ENCODE data around the gene ECHDC3. TPM values are rescaled to one million over a fixed set of nuclear protein-coding genes. Genes with fewer than 3 reads are reported as not detected.
A peak's percentile ranks its signal among the peaks of the same experiment; 100 is the strongest.

Gene ECHDC3
- total RNA-seq, 1 donor from 2014 or later = 17.8 TPM

GRCh38 chr10:11754173-11754572 lies 12.0 kb downstream of the ECHDC3 start:
- ATAC-seq = no peak

DNA sequence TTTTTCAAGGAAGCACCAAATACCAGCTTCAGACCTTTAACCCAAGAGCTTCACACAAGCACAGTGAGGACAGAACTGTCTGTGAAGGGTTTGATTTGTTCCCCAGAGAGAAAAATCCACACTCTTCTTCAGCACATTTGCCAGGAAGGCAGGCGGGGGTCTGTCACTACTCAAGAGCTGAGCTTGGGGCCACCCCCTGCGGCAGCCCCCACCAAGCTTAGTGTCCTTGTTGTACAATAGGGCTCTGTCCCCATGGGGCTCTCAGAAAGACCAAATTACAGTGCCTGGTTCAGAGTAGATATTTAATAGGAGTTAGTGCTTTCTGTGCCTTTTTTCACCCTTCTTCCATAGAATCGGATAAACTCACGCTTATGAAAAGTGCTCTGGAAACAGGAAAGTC lies 12.4 kb downstream of the ECHDC3 start:
- ATAC-seq = no peak

DNA sequence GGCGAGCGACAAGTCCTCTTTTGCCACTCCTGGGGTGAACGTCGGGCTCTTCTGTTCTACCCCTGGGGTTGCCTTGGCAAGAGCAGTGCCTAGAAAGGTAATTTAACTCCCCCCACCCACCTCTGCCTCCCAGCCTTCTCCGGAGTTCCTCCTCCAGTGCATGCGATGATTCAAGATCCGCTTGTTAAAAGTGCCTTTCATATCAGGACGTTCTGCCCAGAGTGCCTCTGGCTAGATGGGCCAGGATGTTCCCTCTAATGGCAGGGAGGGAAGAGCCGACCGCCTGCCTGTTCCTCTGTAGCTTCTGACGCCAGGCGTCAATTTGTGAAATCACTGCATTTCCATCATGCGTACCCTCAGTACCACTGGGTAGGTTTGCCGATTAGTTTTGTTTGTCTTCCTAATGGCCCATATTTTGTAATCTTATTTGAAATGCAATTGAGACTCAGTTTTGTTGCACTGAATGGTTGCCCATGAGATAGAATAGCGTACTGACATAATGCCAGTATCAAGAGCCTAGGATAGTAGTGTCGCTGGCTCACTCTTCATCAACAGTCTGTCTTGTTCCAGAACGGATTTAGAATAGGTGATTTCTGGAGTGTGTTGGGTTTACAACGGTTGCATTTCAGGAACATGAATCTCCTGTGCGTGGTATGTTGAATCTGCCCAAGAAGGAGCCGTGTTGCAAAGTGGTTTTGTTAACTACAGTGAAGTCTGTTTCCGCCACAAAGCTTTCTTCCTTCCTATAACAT lies 13.5 kb downstream of the ECHDC3 start:
- no peak for ATAC-seq

- no peak for ATAC-seq
These were observed 14.7 kb downstream of the ECHDC3 start for GRCh38 chr10:11756766-11757315.

GRCh38 chr10:11757454-11757820 lies 15.3 kb downstream of the ECHDC3 start:
- peak; percentile 75 for ATAC-seq

DNA sequence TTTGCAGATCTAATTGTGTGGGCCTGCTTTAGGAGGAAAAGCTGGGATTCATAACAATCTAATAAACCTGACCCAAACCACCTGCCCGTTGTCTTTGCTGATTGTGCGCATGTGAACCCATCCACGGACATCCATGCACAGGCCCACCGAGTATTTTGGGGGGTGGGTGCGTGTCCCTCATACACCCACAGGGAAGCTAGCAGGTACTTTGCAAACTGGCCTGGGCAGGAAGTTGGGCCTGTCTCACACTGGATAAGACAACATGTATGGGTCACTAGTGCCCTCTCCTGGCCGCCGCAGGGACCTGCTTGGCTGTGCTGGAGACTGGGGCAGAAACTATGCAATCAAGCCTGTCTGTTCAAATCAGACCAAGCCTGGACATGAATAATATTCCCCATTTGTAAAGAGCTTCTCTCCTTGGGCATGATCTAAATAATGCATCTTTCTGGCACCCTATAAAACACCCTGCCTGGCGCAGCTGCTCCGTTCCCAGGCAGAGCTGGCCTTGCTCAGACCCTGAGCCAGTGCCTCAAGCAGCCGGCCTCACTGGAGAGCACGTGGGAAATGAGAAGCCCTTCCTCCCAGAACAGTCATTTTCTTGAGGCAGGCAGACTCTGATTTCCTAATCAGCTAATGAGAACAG lies 15.8 kb downstream of the ECHDC3 start:
- ATAC-seq = peak; percentile 96

- peak; percentile 39 for ATAC-seq
These were observed 16.5 kb downstream of the ECHDC3 start for GRCh38 chr10:11758527-11759236.

- ATAC-seq = no peak
These were observed 17.2 kb downstream of the ECHDC3 start for GRCh38 chr10:11759347-11759746.

DNA sequence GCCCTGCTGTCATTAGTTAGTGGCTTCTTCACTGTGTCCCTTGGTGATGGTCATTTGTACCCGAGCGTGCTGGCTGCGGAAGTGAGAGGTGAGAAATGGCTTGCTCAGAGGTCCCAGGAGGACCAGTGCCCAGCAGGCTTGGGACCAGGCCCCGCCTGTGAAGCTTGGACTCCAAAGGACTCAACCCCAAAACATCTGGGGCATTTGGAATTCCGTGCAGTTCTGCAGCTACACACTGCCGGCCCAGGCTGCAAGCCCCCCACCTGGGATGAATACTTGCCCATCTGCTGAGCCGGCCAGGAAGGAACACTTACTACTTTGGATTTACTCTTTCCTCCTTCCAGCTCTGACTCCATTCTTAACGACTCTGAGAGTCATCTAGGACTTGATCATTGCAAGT lies 18.0 kb downstream of the ECHDC3 start:
- no peak for ATAC-seq

- ATAC-seq = no peak
These were observed 18.7 kb downstream of the ECHDC3 start for GRCh38 chr10:11760861-11761260.

GRCh38 chr10:11761431-11761830 lies 19.2 kb downstream of the ECHDC3 start:
- ATAC-seq = no peak

DNA sequence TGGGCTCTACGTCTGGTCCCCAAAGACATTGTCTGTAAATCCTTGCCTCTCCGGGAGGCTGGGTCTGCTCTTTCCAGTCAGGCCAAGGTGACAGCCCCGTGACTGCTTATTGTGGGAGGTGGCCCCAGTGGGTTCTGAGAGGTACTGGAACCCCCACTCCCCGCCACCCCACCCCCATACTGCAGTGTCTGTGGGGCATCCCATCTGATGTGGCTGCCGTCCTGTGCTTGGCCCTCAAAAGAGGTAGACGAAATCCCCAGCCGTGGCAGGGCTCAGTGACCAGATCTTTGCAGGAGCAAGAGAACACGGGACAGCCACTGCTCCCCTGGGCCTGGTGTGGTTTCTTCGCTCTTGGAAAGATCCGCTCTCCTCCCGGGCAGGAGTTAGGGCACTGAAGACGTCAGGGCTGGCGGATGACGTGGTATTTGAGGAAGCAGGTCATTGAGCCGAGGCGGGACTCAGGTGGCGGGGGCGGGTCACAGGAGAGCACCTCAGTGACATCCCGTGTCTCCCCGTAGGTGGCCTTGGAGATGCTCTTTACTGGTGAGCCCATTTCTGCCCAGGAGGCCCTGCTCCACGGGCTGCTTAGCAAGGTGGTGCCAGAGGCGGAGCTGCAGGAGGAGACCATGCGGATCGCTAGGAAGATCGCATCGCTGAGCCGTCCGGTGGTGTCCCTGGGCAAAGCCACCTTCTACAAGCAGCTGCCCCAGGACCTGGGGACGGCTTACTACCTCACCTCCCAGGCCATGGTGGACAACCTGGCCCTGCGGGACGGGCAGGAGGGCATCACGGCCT lies 20.7 kb downstream of the ECHDC3 start:
- ATAC-seq = no peak

- no peak for ATAC-seq
These were observed 21.3 kb downstream of the ECHDC3 start for GRCh38 chr10:11763501-11763861.

- no peak for ATAC-seq
These were observed 23.0 kb downstream of the ECHDC3 start for GRCh38 chr10:11765141-11765540.

GRCh38 chr10:11772575-11773288 lies 30.6 kb downstream of the ECHDC3 start:
- no peak for ATAC-seq

GRCh38 chr10:11773761-11774441 lies 31.7 kb downstream of the ECHDC3 start:
- ATAC-seq = no peak

DNA sequence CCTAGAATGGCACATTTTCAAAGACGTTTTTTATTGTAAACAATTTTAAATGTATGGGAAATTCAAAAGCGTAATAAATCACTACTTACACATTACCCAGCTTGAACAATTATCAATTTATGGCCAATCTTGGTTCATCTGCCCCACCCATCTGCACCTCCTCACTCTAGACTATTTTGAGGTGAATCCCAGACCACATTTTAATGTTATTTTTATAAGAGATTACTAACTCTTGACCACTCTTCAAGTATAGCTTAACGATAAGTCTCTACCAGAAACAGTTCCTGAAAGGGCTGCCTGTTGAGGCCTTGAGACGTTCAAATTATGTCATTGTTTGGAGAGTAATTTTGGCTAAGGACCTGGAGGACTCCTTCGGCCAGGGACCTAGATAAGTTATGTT lies 33.2 kb downstream of the ECHDC3 start:
- ATAC-seq = no peak

DNA sequence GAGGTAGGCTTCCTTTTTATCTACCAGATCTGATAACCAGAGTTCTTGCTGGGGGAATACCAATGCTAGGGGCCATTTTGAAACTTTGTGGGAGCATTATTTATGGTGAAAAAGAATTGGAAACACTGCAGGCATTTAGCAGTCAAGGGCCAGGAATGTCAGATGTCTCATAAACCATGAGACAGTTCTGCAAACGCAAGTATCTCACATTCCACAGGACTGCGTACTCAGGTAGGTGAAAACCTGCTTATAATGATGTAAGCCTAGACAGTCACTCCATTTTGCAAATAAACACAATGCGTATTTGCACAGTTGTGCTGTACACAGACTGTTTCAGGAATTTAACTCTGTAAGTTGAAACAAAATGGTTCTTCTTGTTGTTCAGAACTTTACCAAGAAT lies 33.9 kb downstream of the ECHDC3 start:
- ATAC-seq = no peak

- ATAC-seq = no peak
These were observed 38.9 kb downstream of the ECHDC3 start for GRCh38 chr10:11781114-11781513.

DNA sequence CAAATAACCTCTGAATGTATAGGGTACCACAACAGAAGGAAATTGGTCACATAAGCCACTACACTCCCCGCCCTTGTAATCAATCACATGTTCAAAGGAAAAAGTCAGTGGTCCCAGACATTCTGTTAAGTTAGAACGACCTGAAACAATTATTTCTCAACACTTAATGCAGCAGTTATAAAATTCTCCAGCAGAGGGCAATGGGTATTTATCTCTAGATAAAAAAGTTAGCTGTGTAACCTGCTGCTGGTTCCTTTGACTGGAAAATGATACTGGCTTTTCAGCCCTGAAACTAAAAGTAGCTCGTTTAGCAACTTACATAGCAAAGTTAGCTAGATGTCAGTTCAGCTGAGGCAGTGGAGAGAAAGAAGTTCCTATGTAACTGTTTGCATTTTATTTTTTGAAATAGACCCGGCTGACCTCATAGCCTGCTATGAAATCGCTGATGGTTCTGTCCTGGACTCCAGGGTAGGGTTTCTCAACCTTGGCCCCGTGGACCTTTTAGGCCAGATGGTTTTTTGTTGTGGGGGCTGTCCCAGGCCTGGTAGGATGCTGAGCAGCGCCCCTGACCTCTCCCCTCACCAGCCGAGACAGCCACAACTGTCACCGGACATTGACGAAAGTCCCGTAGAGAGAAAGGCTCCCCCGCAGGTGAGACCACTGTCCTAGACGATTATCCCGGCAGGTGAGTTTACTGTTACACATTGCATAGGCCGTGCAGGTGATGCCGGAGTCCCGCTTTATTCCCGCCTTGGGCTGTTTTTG lies 40.8 kb downstream of the ECHDC3 start:
- ATAC-seq = peak; percentile 64

DNA sequence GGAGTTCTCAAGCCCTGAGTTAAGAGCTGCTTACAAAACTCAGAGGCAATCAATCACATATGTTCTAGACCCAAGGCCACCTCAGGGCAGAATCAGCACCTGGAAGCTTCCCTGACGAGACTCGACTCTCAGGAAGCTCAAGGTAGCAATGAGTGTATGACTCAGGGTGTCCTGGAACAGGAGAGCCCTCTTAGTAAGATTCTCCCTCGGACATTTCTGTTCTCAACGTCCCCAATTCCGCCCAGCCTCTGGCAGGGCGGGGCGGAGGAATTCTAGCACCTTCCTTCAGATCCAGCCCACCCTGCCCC lies 41.3 kb downstream of the ECHDC3 start:
- ATAC-seq = peak; percentile 78
